Left ventricle myocardium superior (tissue), 1 donor: ENCODE measurements around the gene TXNDC2. TPM values are rescaled to one million over a fixed set of nuclear protein-coding genes. Genes with fewer than 3 reads are reported as not detected.
"Not testable (repeated sequence)": the region's sequence is repeated elsewhere in the genome, so short reads cannot be mapped to it uniquely, and the experiment has no call there.

ENCODE experiments used
- ATAC-seq: fragments of 200-7000 bp; cut with Tn5 transposase; one replicate; pipeline ENCODE4 v1.9.1; 2020; ENCODE audit warnings: mild to moderate bottlenecking, moderate library complexity
- DNase-seq: peaks from one replicate; pipeline ENCODE4 v3.0.0-alpha.2; 2020
- intact Hi-C: fragments of 100-400 bp; cut with micrococcal nuclease; formaldehyde crosslinking; loops from one replicate; pipeline ENCODE4 v1.11.0; 2022
- total RNA-seq: library from RNA; stranded (reverse); fragmentation: NEBNext Ultra II Directional; extraction: Animal tissue kit (Norgen Biotek cat#: 25700); gene quantifications from one replicate; pipeline ENCODE4 v1.2.1, GENCODE V29; 2021
- donor health status: DM: no; HTN: yes; CAD: no; lungs with severe emphysema.

The TXNDC2 gene
- total RNA-seq, 1 donor from 2014 or later: not detected

- intact Hi-C loops: no loop called here
- peak; percentile 53 for ATAC-seq
- peak; percentile 56 for DNase-seq
Observed at GRCh38 chr18:9902832-9903231, 17.1 kb downstream of the TXNDC2 start.

DNA sequence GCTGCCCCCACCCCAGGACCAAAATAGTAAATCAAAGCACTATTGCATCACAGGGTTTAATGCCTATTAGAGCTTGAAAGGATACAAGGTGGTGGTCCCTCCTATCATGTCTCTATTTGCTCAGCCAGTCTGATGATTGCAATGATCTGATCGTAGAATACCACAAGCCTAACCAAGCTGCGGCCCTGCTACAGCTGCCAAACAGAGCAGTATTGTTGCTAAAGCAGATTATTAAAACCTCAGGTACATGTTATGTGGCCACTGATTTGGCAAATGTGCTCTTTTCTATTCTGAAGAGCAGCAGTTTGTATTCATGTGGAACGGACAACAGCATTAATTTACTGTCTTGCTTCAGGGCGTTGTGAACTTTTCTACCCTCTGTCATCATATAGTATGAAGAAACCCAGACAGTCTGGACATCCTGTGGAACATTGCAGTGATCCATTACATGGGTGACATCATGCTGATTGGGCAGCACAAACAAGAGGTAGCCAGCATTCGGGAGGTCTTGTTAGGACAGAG, 19.7 kb downstream of the TXNDC2 start:
- intact Hi-C loops: no loop called here
- DNase-seq (no peak), ATAC-seq (no peak)

DNA sequence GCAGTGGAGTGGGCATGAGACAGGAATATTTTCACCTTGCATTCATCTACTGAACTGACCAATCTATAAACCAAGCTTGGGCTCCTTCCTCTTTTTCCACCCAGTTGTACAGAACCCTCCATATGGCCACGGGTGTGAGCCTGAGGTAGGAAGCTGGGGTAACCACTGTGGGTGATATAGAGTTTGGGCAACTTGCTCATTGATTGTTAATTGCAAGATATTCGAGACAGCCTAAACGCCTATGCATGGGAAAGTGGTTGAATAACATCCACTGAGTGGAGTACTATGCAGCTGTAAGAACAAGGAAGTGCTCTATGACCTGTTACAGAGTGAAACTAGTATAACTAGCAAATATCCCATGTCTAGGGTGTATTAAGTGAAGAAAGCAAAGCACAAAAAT, 20.7 kb downstream of the TXNDC2 start:
- intact Hi-C loops: no loop called here

GRCh38 chr18:9907867-9908266, 22.1 kb downstream of the TXNDC2 start:
- ATAC-seq (no peak), DNase-seq (no peak)
- intact Hi-C loops: no loop called here

More for the DNA sequence above, 20.7 kb downstream of the TXNDC2 start:
- ATAC-seq: no peak
- DNase-seq: no peak

DNA sequence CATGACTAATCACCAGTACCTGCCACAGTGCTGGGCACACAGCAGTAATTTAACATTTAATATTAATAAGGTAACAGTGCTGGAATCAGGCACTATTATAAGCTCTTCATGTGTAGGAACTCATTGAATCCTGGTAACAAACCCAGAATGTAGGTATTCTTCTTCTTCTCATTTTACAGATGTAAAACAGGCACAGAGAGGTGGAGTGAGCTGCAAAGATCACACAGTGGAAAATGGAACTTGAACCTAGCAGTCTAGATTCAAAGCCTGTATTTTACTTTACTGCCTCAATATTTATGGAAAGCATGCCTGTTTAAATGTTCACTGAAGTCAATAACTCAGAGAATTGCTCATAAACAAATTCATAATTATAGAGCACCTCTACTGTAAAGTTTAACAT, 24.3 kb downstream of the TXNDC2 start:
- ATAC-seq: no peak
- intact Hi-C loops: no loop called here
- DNase-seq: no peak

- intact Hi-C loops: no loop called here
- ATAC-seq (no peak), DNase-seq (no peak)
Observed at GRCh38 chr18:9910661-9911060, 24.9 kb downstream of the TXNDC2 start.

- ATAC-seq: no peak
- intact Hi-C loops: no loop called here
- no peak for DNase-seq
Observed at GRCh38 chr18:9911226-9911625, 25.5 kb downstream of the TXNDC2 start.

DNA sequence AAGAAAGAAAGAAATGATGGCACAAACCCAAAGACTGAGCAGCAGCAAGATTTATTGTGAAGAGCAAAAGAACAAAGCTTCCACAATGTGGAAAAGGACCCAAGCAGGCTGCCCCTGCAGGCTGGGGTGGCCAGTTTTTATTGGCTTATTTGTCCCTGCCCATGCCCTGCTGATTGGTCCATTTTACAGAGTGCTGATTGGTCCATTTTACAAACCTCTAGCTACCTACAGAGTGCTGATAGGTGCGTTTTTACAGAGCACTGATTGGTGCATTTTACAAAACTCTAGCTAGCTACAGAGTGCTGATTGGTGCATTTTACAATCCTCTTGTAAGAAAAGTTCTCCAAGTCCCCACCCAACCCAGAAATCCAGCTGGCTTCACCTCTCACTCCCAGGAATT, 26.5 kb downstream of the TXNDC2 start:
- intact Hi-C loops, ATAC-seq, DNase-seq: not testable (repeated sequence)

DNA sequence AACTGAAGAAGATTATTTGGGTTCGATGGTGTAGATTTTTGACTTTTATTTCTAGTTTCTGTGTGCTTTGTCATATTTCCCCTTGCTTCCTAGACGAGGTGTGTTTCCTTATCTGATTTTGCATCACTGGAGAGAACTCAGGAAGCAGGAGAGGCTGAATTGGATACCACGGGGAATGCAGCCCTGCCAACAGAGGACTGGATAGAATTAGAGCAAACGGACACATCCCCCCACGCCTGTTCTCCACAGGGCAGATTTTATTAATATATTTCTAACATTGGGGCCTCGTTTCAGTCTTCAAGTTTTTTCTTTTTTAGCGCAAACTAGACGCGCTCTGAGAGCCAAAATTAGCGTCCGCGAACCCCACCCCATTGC, 27.4 kb downstream of the TXNDC2 start:
- peak; percentile 8 for ATAC-seq
- intact Hi-C loops: no loop called here

DNA sequence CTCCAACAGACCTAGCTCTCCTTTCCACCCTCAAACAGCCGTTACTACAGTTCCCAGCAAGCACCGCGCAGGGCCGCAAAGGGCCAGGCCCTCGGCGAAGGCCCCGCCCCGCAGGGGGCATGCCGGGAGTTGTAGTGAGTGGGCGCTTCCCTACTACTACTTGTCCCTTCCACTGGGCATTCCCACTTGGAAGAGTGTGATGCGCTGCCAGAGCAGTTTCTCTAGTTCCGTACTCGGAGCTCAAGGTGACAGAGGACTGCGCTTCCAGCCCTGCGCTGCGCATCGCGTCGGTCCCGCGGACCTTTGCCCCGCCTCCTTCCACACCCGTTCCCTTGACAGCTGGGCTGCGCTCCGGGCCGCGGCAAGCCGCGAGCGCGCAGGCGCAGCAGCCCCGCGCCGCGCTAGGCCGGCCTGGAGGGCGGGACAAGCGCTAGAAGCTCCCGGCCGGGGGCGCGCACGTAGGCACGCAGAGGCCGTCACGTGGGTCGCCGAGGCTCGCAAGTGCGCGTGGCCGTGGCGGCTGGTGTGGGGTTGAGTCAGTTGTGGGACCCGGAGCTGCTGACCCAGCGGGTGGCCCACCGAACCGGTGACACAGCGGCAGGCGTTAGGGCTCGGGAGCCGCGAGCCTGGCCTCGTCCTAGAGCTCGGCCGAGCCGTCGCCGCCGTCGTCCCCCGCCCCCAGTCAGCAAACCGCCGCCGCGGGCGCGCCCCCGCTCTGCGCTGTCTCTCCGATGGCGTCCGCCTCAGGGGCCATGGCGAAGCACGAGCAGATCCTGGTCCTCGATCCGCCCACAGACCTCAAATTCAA, 28.0 kb downstream of the TXNDC2 start, which contains the start of gene VAPA:
Gene VAPA, plus strand, starts transcription at position 491 of the 808 bp plus-strand sequence. Its CDS starts 241 bp downstream, at position 732.
- DNase-seq (peak; percentile 98), ATAC-seq (peak; percentile 96)
- intact Hi-C loops: no loop called here

More for the DNA sequence above, 27.4 kb downstream of the TXNDC2 start:
- no peak for DNase-seq

DNA sequence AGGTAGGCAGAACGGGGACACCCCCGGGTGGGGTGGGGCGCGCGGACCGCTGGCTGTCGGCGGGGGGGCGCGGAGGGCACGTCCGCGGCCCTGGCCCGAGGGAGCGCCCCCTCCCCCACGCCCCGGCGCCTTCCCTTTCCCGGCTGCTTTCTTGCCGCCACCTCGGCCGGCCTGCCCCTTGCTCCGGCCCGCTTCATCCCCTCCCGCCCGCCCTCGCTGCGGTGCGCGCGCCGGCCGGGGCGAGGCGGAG, 28.5 kb downstream of the TXNDC2 start:
- intact Hi-C loops: no loop called here
- ATAC-seq: peak; percentile 34
- DNase-seq: no peak

GRCh38 chr18:9914584-9915290, 29.0 kb downstream of the TXNDC2 start:
- ATAC-seq: peak; percentile 2
- DNase-seq: peak; percentile 77
- intact Hi-C loops: no loop called here

- ATAC-seq (no peak), DNase-seq (no peak)
- intact Hi-C loops: no loop called here
Observed at GRCh38 chr18:9915291-9916076, 29.7 kb downstream of the TXNDC2 start.

DNA sequence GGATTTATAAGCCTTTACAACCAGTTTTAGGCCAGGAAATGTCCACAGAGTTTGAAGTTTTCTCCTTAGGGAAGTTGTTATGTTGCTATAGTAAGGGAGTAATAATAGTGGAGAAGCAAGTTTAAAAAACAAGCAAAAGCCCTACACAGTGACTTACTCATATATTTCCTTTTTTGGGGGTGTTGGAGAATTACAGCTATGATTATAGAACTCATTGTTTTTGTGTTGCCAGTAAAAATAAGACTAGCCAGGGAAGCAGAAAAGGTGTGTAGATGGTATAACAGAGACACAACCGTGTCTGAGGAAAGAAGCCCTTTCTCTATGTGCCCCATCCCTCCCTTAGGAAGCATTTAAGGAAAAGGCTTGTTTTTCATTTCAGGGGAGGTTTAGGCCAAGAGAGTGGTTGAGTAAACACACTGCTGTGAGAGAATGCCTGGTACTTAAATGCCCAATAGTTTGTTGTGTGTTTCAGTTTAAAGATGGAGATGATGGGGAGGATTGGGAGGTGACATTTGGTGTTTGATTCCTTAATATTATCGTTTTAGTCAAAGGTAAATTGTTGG, 30.4 kb downstream of the TXNDC2 start:
- no peak for ATAC-seq
- DNase-seq: no peak
- intact Hi-C loops: no loop called here

DNA sequence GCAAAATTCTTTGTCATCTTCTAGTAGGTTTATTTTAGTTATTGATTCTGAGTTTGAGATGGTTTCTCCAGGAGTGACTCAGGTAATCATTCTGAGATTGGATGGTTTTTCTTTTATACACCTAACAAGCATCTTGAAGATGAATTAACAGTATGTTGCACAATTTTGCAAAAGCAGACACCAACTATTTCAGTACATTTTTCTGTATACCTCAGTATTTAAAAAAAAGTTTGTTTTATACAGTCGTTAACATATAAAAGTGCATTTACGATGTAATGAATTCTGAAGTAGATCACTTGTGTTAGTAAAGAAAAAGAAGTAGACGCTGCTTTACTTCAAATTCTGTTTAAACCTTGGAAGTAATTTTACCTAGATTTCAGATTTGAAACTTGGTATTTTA, 31.0 kb downstream of the TXNDC2 start:
- intact Hi-C loops: no loop called here
- DNase-seq (no peak), ATAC-seq (no peak)

GRCh38 chr18:9918016-9918680, 32.4 kb downstream of the TXNDC2 start:
- ATAC-seq (no peak), DNase-seq (no peak)
- intact Hi-C loops: no loop called here

DNA sequence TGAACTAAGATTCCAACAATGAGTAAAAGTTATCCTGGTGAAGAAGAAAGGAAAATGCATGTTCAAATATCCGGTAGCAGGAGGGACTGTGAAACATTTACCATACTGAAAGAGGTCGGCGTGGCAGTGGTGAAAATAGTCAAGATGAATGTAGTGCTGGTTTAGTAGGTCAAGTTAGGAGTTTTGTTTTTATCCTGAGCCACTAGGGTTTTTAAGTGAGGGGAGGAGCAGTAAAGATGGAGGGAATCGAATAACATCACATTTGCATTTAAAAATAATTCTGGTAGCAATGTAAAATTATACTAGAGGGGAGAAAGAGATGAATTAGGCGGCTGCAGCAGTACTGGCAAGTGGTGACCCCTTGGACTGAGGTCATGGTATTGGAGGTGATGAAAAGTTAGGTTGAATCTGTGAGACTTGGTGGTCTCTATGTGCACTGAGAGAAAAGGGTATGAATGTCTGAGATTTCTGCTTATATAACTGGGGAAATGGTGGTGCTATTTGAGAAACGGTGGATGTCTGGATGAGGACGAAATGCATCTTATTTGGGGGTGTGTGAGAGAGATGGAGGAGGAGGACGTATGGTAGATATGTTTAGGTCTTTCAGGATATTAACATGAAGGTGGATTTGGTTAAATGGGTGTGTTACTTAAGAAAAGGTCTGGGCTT, 33.9 kb downstream of the TXNDC2 start:
- no peak for ATAC-seq
- intact Hi-C loops: no loop called here
- DNase-seq: no peak

DNA sequence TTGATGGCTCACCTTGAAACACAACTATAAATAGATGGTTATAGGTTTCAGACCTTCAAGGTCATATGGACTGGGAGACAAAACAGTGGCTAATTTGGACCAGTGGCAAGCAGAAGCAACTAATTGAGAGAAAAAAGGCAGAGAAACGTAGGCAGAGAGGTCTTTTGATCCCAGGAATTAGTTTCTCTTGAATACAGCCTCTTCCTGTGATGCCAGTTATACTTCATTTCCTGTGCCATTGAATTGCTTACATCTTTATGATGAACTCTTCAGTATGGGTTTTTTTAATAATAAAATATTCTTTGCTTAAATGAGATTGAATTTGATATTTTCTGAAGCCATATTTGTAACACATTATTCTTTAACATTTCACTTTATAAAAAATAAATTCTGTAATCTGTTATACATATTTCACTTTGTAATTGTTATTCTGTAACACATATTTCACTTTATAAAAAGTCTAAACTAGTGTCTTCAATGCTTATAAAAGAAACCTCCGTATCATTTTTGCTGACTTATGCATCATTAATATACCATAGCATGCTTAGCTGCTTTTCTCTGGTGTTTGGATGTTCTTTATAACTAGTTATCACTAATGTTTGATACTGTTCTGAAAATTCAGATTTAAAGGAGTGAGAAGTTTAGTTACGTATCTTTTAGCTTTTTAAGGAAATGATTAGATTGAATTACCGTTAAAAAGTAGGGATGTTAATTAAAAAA, 37.0 kb downstream of the TXNDC2 start:
- intact Hi-C loops: no loop called here
- DNase-seq: no peak
- no peak for ATAC-seq
